Measurements from ENCODE around the gene SCN2B.
A peak's percentile ranks its signal among the peaks of the same experiment; 100 is the strongest.

Gene SCN2B

GRCh38 chr11:118172356-118172755 lies 4.1 kb downstream of the SCN2B start:
- no peak for DNase-seq

DNA sequence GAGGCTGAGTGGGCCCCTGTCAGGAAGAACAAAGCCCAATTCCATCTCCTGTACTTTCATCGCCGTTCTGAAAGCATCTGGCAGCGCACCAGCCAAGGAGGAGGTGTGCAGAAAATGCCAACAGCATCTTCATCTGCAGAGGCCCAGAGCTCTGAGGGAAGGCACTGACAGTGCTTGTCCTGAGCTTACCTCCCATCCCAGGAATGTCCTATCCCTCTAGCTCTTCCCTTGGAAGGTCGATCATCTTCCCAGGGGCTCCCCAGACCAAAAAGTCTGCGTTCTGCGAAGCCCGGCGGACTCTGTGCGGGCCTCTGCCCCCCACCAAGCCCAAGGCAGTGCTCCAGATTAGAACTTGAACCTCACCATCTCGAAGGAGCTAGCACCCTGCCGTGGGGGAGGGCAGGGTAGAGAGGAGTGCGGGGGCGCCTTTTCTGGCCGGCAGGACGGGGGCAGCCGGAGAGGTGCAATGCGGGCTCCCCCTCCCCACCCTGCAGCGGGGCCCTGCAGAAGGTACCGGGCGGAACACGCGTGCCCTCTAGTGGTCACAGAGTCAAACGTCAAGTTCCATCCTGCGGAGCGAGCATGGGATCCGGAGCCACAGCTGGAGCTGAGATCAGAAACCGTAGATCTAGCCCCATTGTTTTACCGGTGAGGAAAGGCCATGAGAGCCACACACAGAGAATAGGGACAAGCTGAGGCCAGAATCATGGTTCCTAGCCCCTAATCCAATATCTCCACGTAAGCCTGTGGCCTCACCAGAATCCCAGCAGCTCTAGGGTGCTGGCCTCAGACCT lies 5.0 kb downstream of the SCN2B start:
- peak; percentile 81 for DNase-seq

DNA sequence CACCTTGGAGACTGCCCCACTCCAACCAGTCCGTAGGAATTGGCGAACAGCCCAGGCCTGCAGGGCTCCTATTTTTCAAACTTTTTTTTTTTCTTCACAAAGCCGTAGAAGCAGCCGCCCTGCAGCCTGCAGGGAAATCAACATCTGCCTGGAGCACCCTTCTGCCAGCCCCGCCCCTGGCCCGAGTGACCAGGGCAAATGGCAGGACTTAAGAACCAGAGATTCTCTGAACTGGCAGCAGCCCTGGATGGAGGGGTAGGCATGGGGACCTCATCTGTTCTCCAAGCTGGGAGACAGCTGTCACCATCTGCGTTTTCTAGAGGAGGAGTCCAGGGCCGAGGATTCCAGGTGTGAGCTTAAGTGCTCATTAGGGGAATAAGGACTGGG lies 5.6 kb downstream of the SCN2B start:
- no peak for DNase-seq

DNA sequence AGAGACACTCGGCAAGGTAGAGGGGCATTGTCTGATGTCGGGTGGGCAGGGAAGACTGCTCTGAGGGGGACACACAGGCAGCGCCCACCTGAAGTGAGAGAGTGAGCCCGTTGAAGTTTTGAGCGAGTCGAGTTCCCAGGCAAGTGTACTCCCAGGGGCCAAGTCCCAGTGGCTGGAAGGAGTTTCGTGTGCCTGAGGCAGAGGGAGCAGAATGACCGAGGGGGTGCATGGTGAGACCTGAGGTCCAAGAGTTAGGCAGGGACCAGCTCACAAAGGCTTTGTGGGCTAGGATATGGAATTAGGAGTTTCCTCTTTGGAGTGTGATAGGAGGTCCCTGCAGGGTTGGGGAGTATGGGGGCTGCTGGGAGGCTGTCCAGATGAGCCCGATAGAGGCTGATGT lies 6.2 kb downstream of the SCN2B start:
- no peak for DNase-seq

- DNase-seq = no peak
Observed at GRCh38 chr11:118169300-118170140, 6.9 kb downstream of the SCN2B start.

- DNase-seq = no peak
Observed at GRCh38 chr11:118168751-118169150, 7.7 kb downstream of the SCN2B start.

GRCh38 chr11:118168316-118168715 lies 8.1 kb downstream of the SCN2B start:
- no peak for DNase-seq

DNA sequence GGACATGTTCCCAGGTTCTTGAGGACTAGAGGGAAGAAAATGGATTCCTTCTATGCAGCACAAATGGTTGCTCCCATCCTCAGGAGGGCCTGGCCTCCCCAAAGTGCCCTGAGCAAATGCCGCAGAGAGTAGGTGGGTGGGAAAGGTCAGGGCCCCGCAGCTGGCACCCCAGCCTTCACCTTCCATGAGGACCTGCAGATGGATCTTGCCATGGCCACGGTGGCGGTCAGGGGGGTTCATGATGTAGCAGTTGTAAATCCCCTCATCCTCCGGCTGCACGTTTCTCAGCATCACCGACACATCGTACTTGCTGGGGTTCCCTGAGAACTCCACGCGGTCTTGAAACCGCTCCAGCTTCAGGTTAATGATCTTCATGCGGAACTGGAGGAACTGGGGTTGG lies 8.5 kb downstream of the SCN2B start:
- no peak for DNase-seq

GRCh38 chr11:118167253-118167652 lies 9.2 kb downstream of the SCN2B start:
- no peak for DNase-seq

DNA sequence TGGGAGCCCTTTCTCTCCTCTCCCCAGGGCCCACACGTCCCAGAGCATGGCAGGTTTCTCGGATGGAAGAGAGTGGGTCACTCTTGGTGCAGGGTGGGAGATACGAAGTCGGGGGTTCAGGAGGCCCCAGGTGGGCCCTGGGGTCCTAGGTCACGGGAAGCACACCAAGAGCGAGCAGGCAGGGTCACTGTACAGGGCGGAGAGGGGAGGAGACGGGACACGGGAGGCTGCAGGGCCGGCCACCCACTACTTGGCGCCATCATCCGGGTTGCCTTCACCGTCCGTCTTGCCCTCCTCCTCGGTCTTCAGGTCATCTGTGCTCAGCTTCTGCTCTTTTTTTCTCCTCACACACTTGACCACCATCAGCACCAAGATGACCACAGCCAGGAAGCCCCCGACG lies 9.8 kb downstream of the SCN2B start:
- DNase-seq = no peak

DNA sequence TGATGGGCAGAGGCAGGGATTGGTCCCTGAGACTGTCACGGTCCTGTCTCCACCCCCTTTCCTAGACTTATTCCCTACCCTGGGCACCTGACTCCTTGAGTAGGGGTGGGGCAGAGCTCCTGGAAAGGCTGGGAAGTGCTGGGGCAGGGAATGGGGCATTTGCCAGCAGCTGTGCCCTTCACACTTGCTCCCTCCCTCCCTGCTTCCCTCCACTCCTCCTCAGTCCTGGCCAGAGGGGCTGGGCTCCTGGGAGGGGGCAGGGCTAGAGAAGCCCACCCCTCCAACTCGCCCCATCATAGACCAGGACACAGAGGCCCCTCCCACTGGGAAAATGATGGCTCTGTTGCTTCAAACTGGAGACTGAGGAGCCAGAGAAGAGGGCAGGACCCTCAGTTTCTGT lies 11.6 kb downstream of the SCN2B start:
- no peak for DNase-seq

GRCh38 chr11:118163494-118163893 lies 12.9 kb downstream of the SCN2B start:
- DNase-seq = no peak

GRCh38 chr11:118162846-118163245 lies 13.6 kb downstream of the SCN2B start:
- DNase-seq = no peak

- no peak for DNase-seq
Observed at GRCh38 chr11:118161786-118162185, 14.7 kb downstream of the SCN2B start.

- DNase-seq = no peak
Observed at GRCh38 chr11:118157186-118157895, 19.1 kb downstream of the SCN2B start.

- peak; percentile 82 for DNase-seq
Observed at GRCh38 chr11:118156531-118157185, 19.8 kb downstream of the SCN2B start.

DNA sequence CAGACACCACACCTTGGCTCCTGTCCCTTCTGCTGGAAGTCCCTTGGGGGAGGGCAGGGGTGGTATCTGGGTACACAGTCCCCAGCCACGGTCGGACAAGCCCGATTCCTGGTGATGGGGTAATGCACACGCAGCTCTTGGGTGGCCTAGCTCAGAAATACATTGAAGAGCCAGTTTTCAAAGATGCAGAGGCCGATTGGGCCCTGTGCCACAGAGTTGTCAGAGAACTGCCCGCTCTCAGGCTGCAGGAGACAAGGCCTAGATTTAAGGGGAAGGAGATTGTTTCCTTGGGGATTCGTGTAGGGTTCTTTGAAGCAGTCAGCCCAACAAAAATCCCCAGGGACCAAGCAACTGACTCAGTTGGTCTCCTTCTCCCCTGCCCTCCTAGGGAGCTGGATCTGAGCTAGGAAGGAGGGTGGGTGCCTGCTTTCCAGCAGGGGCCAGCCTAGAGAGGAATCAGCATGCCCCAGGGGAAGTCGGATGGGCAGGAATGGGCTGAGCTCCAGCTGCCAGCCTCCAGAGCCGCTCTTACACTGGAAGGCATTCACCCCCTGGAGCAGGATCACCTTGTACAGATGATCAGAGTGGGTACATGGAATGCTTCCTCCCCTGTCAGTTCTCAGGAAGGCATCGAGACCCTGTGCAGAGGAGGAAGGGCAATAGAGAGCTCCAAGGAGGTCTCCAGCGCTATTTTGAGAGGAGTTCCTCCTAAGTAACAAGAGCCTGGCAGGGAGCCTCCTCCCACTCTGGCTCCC lies 20.5 kb downstream of the SCN2B start:
- peak; percentile 56 for DNase-seq

GRCh38 chr11:118154641-118155040 lies 21.8 kb downstream of the SCN2B start:
- DNase-seq = no peak

DNA sequence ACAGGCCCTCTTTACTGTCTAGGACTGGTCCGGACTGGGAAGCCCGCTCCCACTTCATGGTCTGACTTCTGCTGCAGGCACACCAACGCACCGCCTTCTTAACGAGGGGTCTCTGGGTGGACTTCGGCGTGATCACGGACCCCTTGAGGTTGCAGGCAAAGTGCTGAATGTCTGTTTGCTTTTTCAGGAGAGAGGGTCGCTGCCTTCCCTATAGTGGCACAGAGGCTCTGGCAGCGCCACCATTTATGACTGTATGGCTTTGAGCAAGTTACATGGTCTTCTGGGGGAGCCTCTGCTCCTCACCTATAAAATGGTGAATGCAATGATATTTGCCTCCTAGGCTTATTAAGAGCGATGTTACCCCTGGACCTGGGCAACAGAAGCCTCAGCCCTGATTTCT lies 22.5 kb downstream of the SCN2B start:
- DNase-seq = no peak

DNA sequence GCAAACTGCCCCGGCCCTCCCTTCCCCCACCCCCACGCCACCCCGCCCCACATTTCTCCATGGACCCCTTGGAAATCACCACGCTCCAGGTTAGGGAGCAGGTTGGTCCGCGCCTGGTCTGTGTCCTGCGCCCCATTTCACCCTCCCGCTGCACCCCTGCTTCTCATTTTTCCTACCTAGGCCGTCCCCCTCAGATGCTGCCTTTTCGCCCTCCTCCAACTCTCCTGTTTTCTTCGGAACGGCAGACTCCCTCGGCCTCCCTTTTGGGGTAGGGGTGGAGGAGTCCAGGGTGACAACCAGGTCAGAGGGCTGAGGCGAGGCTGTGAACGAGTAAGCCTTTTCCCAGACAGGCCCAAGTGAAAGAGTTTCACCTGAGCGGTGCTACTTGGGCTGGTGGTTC lies 22.9 kb downstream of the SCN2B start:
- DNase-seq = no peak

DNA sequence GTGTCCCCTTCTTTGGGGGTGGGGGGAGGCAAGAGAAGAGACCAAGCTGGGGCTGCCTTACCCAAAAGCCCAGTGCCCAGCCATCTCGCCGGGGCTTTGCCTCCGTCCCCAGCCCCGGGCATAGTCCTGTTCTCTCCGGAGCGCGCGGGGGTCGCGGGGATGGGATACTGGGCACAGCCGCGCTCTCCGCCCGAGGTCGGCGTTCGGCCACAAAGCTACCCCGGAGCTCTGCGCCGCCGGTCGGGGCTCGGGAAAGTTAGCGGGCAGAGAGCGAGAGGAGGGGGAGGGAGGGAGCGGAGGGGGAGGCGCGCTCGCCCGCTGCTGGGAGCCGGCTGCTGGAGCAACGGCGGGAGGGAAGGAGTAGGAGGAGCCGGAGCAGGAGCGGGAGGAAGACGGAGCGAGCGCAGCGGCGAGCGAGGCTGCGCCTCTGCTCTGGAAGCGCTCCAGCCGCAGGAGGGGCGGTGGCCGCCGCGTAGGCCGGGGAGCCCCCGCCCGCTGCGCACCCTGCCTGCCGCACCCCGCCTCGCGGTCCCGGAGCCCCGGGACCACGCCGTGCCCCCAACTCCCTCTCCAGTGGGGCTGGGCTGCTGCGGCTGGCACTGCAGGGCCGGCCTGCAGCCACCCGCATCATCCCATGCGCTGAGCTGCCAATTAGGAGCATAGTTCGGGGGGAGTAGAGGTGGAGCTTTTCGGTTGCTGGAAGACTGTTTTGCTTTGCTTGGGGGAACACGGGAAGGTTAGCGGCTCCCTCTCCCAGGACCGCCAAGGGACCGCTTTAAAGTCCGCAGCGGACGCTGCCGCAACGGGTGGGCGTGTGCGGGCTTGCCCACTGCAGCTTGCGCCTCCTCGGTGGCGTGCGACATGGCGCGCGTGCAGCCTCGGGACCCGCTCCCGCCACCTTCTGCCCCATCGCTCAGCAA lies 23.6 kb downstream of the SCN2B start, which contains the start of gene SCN4B:
Gene SCN4B (minus strand): TSS at position 272 of the 920 bp plus-strand sequence. CDS start 150 bp downstream, at position 122.
- peak; percentile 61 for DNase-seq
